Endodermal cell (in vitro differentiated cells): ENCODE data around the gene SLC15A5. TPM values are rescaled to one million over a fixed set of nuclear protein-coding genes. Genes with fewer than 3 reads are reported as not detected.

ENCODE experiments used
- DNase-seq: peaks from one replicate; pipeline ENCODE4 v3.0.0-alpha.2; 2017
- H3K27ac ChIP-seq: 2 replicates; pipeline ENCODE4 v1.5.1; 2013; ENCODE audit warnings: mild to moderate bottlenecking, low read depth, low read length, moderate library complexity
- H3K27me3 ChIP-seq: 2 replicates; pipeline ENCODE4 v1.6.1; 2013; ENCODE audit warnings: mild to moderate bottlenecking, low read length, moderate library complexity; ENCODE audit not compliant: insufficient read depth, control insufficient read depth, poor library complexity, severe bottlenecking
- H3K36me3 ChIP-seq: 2 replicates; pipeline ENCODE4 v1.7.0; 2013; ENCODE audit warnings: mild to moderate bottlenecking, low read length, moderate library complexity; ENCODE audit not compliant: control insufficient read depth, insufficient read depth
- H3K4me1 ChIP-seq: one replicate; pipeline ENCODE4 v1.7.0; 2013; ENCODE audit warnings: low read length; ENCODE audit not compliant: control insufficient read depth, insufficient read depth
- H3K4me3 ChIP-seq: 2 replicates; pipeline ENCODE4 v1.5.1; 2013; ENCODE audit warnings: mild to moderate bottlenecking, low read length, moderate library complexity
- H3K9ac ChIP-seq: 2 replicates; pipeline ENCODE4 v1.6.1; 2013; ENCODE audit warnings: mild to moderate bottlenecking, low read length, moderate library complexity; ENCODE audit not compliant: poor library complexity, severe bottlenecking; ENCODE audit errors: extremely low read depth
- H3K9me3 ChIP-seq: 2 replicates; pipeline ENCODE4 v1.6.1; 2013; ENCODE audit warnings: mild to moderate bottlenecking, low read length, moderate library complexity; ENCODE audit not compliant: control insufficient read depth
- H3K27ac Mint-ChIP-seq: 2 replicates; pipeline ENCODE4 v1.8.0; 2020; ENCODE audit warnings: mixed read lengths
- H3K27me3 Mint-ChIP-seq: 2 replicates; pipeline ENCODE4 v1.8.0; 2021; ENCODE audit warnings: mild to moderate bottlenecking, mixed read lengths; ENCODE audit not compliant: insufficient read depth
- H3K36me3 Mint-ChIP-seq: 2 replicates; pipeline ENCODE4 v1.8.0; 2020; ENCODE audit warnings: low read depth, mixed read lengths
- H3K4me1 Mint-ChIP-seq: 2 replicates; pipeline ENCODE4 v1.8.0; 2020; ENCODE audit warnings: mixed read lengths
- H3K4me3 Mint-ChIP-seq: 2 replicates; pipeline ENCODE4 v1.8.0; 2020; ENCODE audit warnings: mild to moderate bottlenecking, moderate library complexity, mixed read lengths
- H3K9me3 Mint-ChIP-seq: 2 replicates; pipeline ENCODE4 v1.8.0; 2020; ENCODE audit warnings: mild to moderate bottlenecking, mixed read lengths
- CTCF ChIP-seq: fragments of 200-600 bp; sonication (generic); conservative IDR thresholded peaks from 2 replicates; pipeline ENCODE4 v1.5.0; 2021; ENCODE audit warnings: antibody characterized with exemption, mild to moderate bottlenecking
- WGBS, 2 experiments: methylation state at CpG; one replicate each; pipeline versions ENCODE4 v1.1.5 to v1.1.7; 2013; ENCODE audit warnings: missing lambda C conversion rate in 2 of 2, mixed read lengths in 1 of 2; ENCODE audit not compliant: insufficient coverage in 1 of 2, insufficient read length in 1 of 2; 5-methylcytosine and 5-hydroxymethylcytosine counted together
- long read RNA-seq, 4 experiments: library from polyadenylated mRNA in 2 of 4; library from RNA in 1 of 4; library from capped mRNA in 1 of 4; stranded (forward) in 3 of 4; unstranded in 1 of 4; transcript quantifications; one replicate each; pipeline ENCODE4 v2.0.0, GENCODE V29; 2020 to 2021; ENCODE audit warnings: inconsistent platforms in 1 of 4
- polyA plus RNA-seq, 2 experiments: library from polyadenylated mRNA; stranded (reverse); fragments of 50-300 nt; gene quantifications; one replicate each; pipeline ENCODE4 v1.2.3, GENCODE V29; 2013
- total RNA-seq, 2 donors: library from RNA; stranded (reverse); fragmentation: NEBNext Ultra II Directional in 1 of 2; extraction: Animal tissue kit (Norgen Biotek cat#: 25700) in 1 of 2; gene quantifications; 2 replicates in 1 of 2; 3 replicates in 1 of 2; pipeline ENCODE4 v1.2.1, GENCODE V29; 2021

The SLC15A5 gene
- total RNA-seq, result not detected
- not detected for polyA plus RNA-seq (2013, experiment 1 of 2)
- polyA plus RNA-seq (2013, experiment 2 of 2), result not detected
- long read RNA-seq, experiment 1, result 0 reads
- long read RNA-seq, experiment 2, result 0 reads
- long read RNA-seq, experiment 3, result 0 reads
- long read RNA-seq, experiment 4, result 0 reads

- no peak for TF ChIP-seq CTCF
- 95 to 98% methylated on average over 5 of the region's 5 CpGs for WGBS, 2 experiments
Observed at GRCh38 chr12:16277585-16277984, at the start of gene SLC15A5. SLC15A5 (minus strand) TSS chr12:16277685; CDS start chr12:16277685, 0 bp downstream.

GRCh38 chr12:16325426-16325825 is 47.9 kb upstream of the SLC15A5 start:
- Mint-ChIP-seq H3K36me3 (no peaks in the 10 kb centered on the region), H3K9me3 (peaks cover 16% of the 10 kb centered on the region), H3K27ac (no peak overlapping the region), H3K4me1 (peaks cover 13% of the 10 kb centered on the region), H3K4me3 (no peak overlapping the region), H3K27me3 (no peaks in the 10 kb centered on the region)
- Histone ChIP-seq H3K9ac (no peak overlapping the region), H3K27me3 (no peaks in the 10 kb centered on the region), H3K4me3 (no peak overlapping the region), H3K27ac (no peak overlapping the region), H3K4me1 (no peaks in the 10 kb centered on the region), H3K36me3 (no peaks in the 10 kb centered on the region), H3K9me3 (peaks cover 8% of the 10 kb centered on the region)
- TF ChIP-seq CTCF, result no peak
- no peak for DNase-seq
- 91 to 94% methylated on average over 3 of the region's 3 CpGs for WGBS, 2 experiments

More at GRCh38 chr12:16277585-16277984, at the start of gene SLC15A5:
- Mint-ChIP-seq H3K9me3 (peaks cover 1% of the 10 kb centered on the region), H3K27ac (no peak within 1 kb of the TSS), H3K27me3 (no peaks in the 10 kb centered on the region), H3K36me3 (no peaks in the 10 kb centered on the region), H3K4me1 (peaks cover 6% of the 10 kb centered on the region), H3K4me3 (no peak within 1 kb of the TSS)
- Histone ChIP-seq H3K9ac (no peak within 1 kb of the TSS), H3K27me3 (no peaks in the 10 kb centered on the region), H3K36me3 (no peaks in the 10 kb centered on the region), H3K9me3 (no peaks in the 10 kb centered on the region), H3K4me3 (no peak within 1 kb of the TSS), H3K27ac (no peak within 1 kb of the TSS), H3K4me1 (no peaks in the 10 kb centered on the region)
- no peak for DNase-seq

GRCh38 chr12:16324772-16325171 is 47.3 kb upstream of the SLC15A5 start:
- DNase-seq, result no peak
- WGBS, 2 experiments, result 95% methylated on average over 3 of the region's 3 CpGs
- no peaks in the 10 kb centered on the region for H3K27me3 ChIP-seq
- no peaks in the 10 kb centered on the region for H3K36me3 ChIP-seq
- no peak overlapping the region for H3K9ac ChIP-seq
- H3K4me1 ChIP-seq, result no peaks in the 10 kb centered on the region
- Mint-ChIP-seq H3K27ac (no peak overlapping the region), H3K27me3 (no peaks in the 10 kb centered on the region), H3K9me3 (peaks cover 16% of the 10 kb centered on the region), H3K4me1 (peaks cover 13% of the 10 kb centered on the region), H3K36me3 (no peaks in the 10 kb centered on the region), H3K4me3 (no peak overlapping the region)
- TF ChIP-seq CTCF, result no peak
- H3K9me3 ChIP-seq, result peaks cover 8% of the 10 kb centered on the region
- H3K4me3 ChIP-seq, result no peak overlapping the region
- no peak overlapping the region for H3K27ac ChIP-seq
